MCF 10A (cell line): ENCODE data around the gene CFAP298. TPM values are rescaled to one million over a fixed set of nuclear protein-coding genes. Genes with fewer than 3 reads are reported as not detected.
A peak's percentile ranks its signal among the peaks of the same experiment; 100 is the strongest.

Experiments
- BruUV-seq: library from RNA; stranded (reverse); fragments of 400-500 nt; replicated peaks from 2 replicates; lab custom pipeline; 2021; lab: Mats Ljungman, UMichigan
- CTCF ChIA-PET: fragments of 300-600 bp; sonication (Branson Sonifier 250); formaldehyde crosslinking; extraction: SDS; loops from one replicate; lab custom pipeline; 2021; ENCODE audit warnings: antibody characterized with exemption, inconsistent platforms; lab: Yijun Ruan, JAX
- POLR2A ChIA-PET: fragments of 300-600, 350-650 bp; sonication (Branson Sonifier 250); formaldehyde crosslinking; extraction: SDS; loops from one replicate; lab custom pipeline; 2020; ENCODE audit warnings: antibody characterized with exemption, inconsistent platforms; lab: Yijun Ruan, JAX
- DNase-seq: peaks from one replicate; pipeline ENCODE4 v3.0.0-alpha.2; 2018; ENCODE audit not compliant: unreplicated experiment
- H3K27ac Mint-ChIP-seq: one replicate; pipeline ENCODE4 v1.8.0; 2022; ENCODE audit warnings: mild to moderate bottlenecking, low read depth, mixed read lengths; ENCODE audit not compliant: unreplicated experiment
- H3K27me3 Mint-ChIP-seq: one replicate; pipeline ENCODE4 v1.8.0; 2022; ENCODE audit warnings: mixed read lengths; ENCODE audit not compliant: insufficient read depth, unreplicated experiment
- H3K36me3 Mint-ChIP-seq: one replicate; pipeline ENCODE4 v1.8.0; 2022; ENCODE audit warnings: mild to moderate bottlenecking, moderate library complexity, mixed read lengths; ENCODE audit not compliant: insufficient read depth, unreplicated experiment
- H3K4me1 Mint-ChIP-seq: one replicate; pipeline ENCODE4 v1.8.0; 2022; ENCODE audit warnings: mixed read lengths; ENCODE audit not compliant: insufficient read depth, unreplicated experiment
- H3K4me3 Mint-ChIP-seq: one replicate; pipeline ENCODE4 v1.8.0; 2022; ENCODE audit warnings: mild to moderate bottlenecking, moderate library complexity, mixed read lengths; ENCODE audit not compliant: unreplicated experiment
- H3K9me3 Mint-ChIP-seq: one replicate; pipeline ENCODE4 v1.8.0; 2022; ENCODE audit warnings: mixed read lengths; ENCODE audit not compliant: unreplicated experiment
- CTCF ChIP-seq: fragments of 200-600 bp; IDR thresholded peaks from one replicate; pipeline ENCODE4 v1.8.0; 2022; ENCODE audit warnings: antibody characterized with exemption, mild to moderate bottlenecking; ENCODE audit not compliant: unreplicated experiment
- intact Hi-C: fragments of 100-400 bp; cut with micrococcal nuclease; formaldehyde crosslinking; loops from 2 replicates; pipeline ENCODE4 v1.14.1; 2022
- total RNA-seq: library from RNA; stranded (reverse); gene quantifications from 2 replicates; pipeline ENCODE4 v1.2.3, GENCODE V29; 2022

Gene CFAP298
- total RNA-seq, 1 experiment from 2014 or later, result 52.7 TPM

- no TSS peak for BruUV-seq
- ChIA-PET POLR2A (no interaction called here), CTCF (interaction anchor here (0.6 to 1.1 kb wide), 8 partner anchors 11 to 376 kb away, joined by 3 to 7 read pairs (median 3); no protein-coding TSS in a partner anchor)
- peak; percentile 27 for DNase-seq
- peak; percentile 58 for TF ChIP-seq CTCF
- Mint-ChIP-seq H3K27ac (no peak overlapping the region), H3K4me3 (no peak overlapping the region), H3K4me1 (no peaks in the 10 kb centered on the region), H3K9me3 (no peaks in the 10 kb centered on the region), H3K27me3 (no peaks in the 10 kb centered on the region), H3K36me3 (peaks cover 11% of the 10 kb centered on the region)
- intact Hi-C loops, result loop anchor here (1.0 kb wide), 1 partner anchor 173 kb away; no protein-coding TSS in a partner anchor
These were observed 41.2 kb upstream of the CFAP298 start for GRCh38 chr21:32653326-32653901.

GRCh38 chr21:32648165-32648564 is 36.0 kb upstream of the CFAP298 start:
- BruUV-seq, result no TSS peak
- Mint-ChIP-seq H3K36me3 (peaks cover 7% of the 10 kb centered on the region), H3K4me1 (no peaks in the 10 kb centered on the region), H3K27me3 (no peaks in the 10 kb centered on the region), H3K4me3 (no peak overlapping the region), H3K27ac (no peak overlapping the region), H3K9me3 (no peaks in the 10 kb centered on the region)
- no peak for TF ChIP-seq CTCF
- ChIA-PET CTCF (no interaction called here), POLR2A (no interaction called here)
- intact Hi-C loops, result no loop called here
- no peak for DNase-seq

GRCh38 chr21:32645261-32646182 is 33.3 kb upstream of the CFAP298 start:
- no peak overlapping the region for H3K4me3 Mint-ChIP-seq
- H3K27ac Mint-ChIP-seq, result no peak overlapping the region
- TF ChIP-seq CTCF, result no peak
- H3K36me3 Mint-ChIP-seq, result peaks cover 15% of the 10 kb centered on the region
- no peaks in the 10 kb centered on the region for H3K9me3 Mint-ChIP-seq
- no TSS peak for BruUV-seq
- intact Hi-C loops, result no loop called here
- H3K4me1 Mint-ChIP-seq, result no peaks in the 10 kb centered on the region
- no peak for DNase-seq
- ChIA-PET POLR2A (interaction anchor here (1.0 to 1.1 kb wide), 2 partner anchors 34 to 82 kb away, joined by 3 read pairs; partner anchors contain the start of genes CFAP298 and SYNJ1), CTCF (no interaction called here)
- H3K27me3 Mint-ChIP-seq, result no peaks in the 10 kb centered on the region
